ENCODE results near the gene PDIA2.

- no peak for TF ChIP-seq CTCF (IDR thresholded peaks at IDR 0.05)
- no peak for TF ChIP-seq POLR2A (IDR thresholded peaks at IDR 0.05)
Observed at GRCh38 chr16:266258-267164, 16.5 kb upstream of the PDIA2 start.

Data from uterus (tissue), 2 donors.